K562 (cell line): ENCODE data around the gene LYRM1. TPM values are rescaled to one million over a fixed set of nuclear protein-coding genes. Genes with fewer than 3 reads are reported as not detected.

Experiments used
- ARID3B ChIP-seq: fragments of 250-450 bp; sonication (Bioruptor Pico); IDR thresholded peaks from 2 replicates; pipeline ENCODE4 v1.4.0; 2020; ENCODE audit warnings: borderline replicate concordance
- CXXC5 ChIP-seq: fragments of 250-450 bp; sonication (Bioruptor Pico); IDR thresholded peaks from 2 replicates; pipeline ENCODE4 v1.8.0; 2022; ENCODE audit warnings: inconsistent platforms, mild to moderate bottlenecking, moderate library complexity
- E2F8 ChIP-seq: fragments of 450-650 bp; IDR thresholded peaks from 2 replicates; pipeline ENCODE4 v1.7.1; 2018; ENCODE audit warnings: mild to moderate bottlenecking, low read depth; ENCODE audit not compliant: partially characterized antibody
- HMG20A ChIP-seq: fragments of 450-650 bp; formaldehyde crosslinking; conservative IDR thresholded peaks from 2 replicates; pipeline ENCODE4 v1.4.0; 2020; ENCODE audit warnings: mild to moderate bottlenecking, mixed read lengths
- KDM2B ChIP-seq: fragments of 250-450 bp; sonication (Bioruptor Pico); IDR thresholded peaks from 2 replicates; pipeline ENCODE4 v1.8.0; 2021; ENCODE audit warnings: mild to moderate bottlenecking, moderate library complexity
- LCOR ChIP-seq: sonication (generic); formaldehyde crosslinking; IDR thresholded peaks from 2 replicates; pipeline ENCODE4 v1.8.0; 2022; ENCODE audit warnings: mild to moderate bottlenecking, missing genetic modification reagents
- MAFK ChIP-seq: IDR thresholded peaks from 2 replicates; pipeline ENCODE4 v1.6.1; 2011; ENCODE audit warnings: low read length, improper control_type of control experiment
- MEIS2 ChIP-seq: fragments of 450-650 bp; IDR thresholded peaks from 2 replicates; pipeline ENCODE4 v1.6.1; 2014; ENCODE audit warnings: mild to moderate bottlenecking; ENCODE audit not compliant: partially characterized antibody
- NCOR1 ChIP-seq: fragments of 450-650 bp; IDR thresholded peaks from 2 replicates; pipeline ENCODE4 v1.6.1; 2016; ENCODE audit warnings: mild to moderate bottlenecking, moderate library complexity
- NONO ChIP-seq, 2 experiments: fragments of 200-400 bp in 1 of 2; fragments of 450-650 bp in 1 of 2; formaldehyde crosslinking in 1 of 2; IDR thresholded peaks; 2 replicates each; pipeline ENCODE4 v1.6.1; 2017; ENCODE audit warnings: low read depth in 2 of 2, mild to moderate bottlenecking in 2 of 2, moderate library complexity in 2 of 2, low read length in 1 of 2
- SMARCA4 ChIP-seq: fragments of 450-650 bp; IDR thresholded peaks from 2 replicates; pipeline ENCODE4 v1.6.1; 2016
- ZNF347 ChIP-seq: fragments of 450-650 bp; formaldehyde crosslinking; IDR thresholded peaks from 2 replicates; pipeline ENCODE4 v1.4.0; 2020; ENCODE audit warnings: low read depth, mild to moderate bottlenecking, moderate library complexity
- polyA plus RNA-seq, 8 experiments: library from polyadenylated mRNA; depleted of rRNA in 4 of 8; stranded (reverse) in 5 of 8; unstranded in 3 of 8; fragments of >200 nt; fragmentation: Nextera tagmentation in 2 of 8; fragmentation: Illumina TruSeq in 1 of 8; extraction: Ambion mirVana in 2 of 8; extraction: Trizol in 1 of 8; gene quantifications; 2 replicates each; pipeline versions ENCODE4 v1.2.1 to v1.2.3, GENCODE V29; 2011 to 2014; ENCODE audit warnings: inconsistent platforms in 1 of 8, missing spikeins in 1 of 8
- total RNA-seq, 7 experiments: library from RNA; depleted of rRNA in 6 of 7; stranded (reverse); fragments of >200 nt in 6 of 7; fragmentation: Illumina TruSeq in 2 of 7; extraction: Trizol in 2 of 7; gene quantifications; 2 replicates each; pipeline versions ENCODE4 v1.2.1 to v1.2.3, GENCODE V29; 2011 to 2021; ENCODE audit warnings: low replicate concordance in 1 of 7

LYRM1 gene
- total and polyA plus RNA-seq, 9 of the 15 experiments (the other 6 are each of a cell fraction or from before 2014, with no cell fraction given): 17.5 to 44.1 (median 32.7) TPM

GRCh38 chr16:20871941-20872815 is 28.4 kb upstream of the LYRM1 start (continued):
- TF ChIP-seq ARID3B (CRISPR knock-in tag) (no peak), MEIS2 (peak; percentile 61), LCOR (no peak), CXXC5 (CRISPR knock-in tag) (0 out of 2 replicates have a peak, but pooled peaks have one; percentile 14), HMG20A (no peak), MAFK (no peak), KDM2B (CRISPR knock-in tag) (no peak), SMARCA4 (0 out of 2 replicates have a peak, but pooled peaks have one; percentile 15), E2F8 (no peak), NONO (IDR thresholded peaks at IDR 0.05; ENCODE audit: low read depth in 2 of 2, low read length in 1 of 2) (no peak), NCOR1 (peak; percentile 31; the same call in 1 of the 2 replicates), ZNF347 (CRISPR knock-in tag) (no peak)
